Stimulated activated CD8-positive, alpha-beta memory T cell treated with anti-CD3 and anti-CD28 coated beads, Interleukin-15, amount 100 ng/mL, for 48 hours (primary cell): ENCODE measurements around the gene MAP2K2.

ENCODE experiments used
- DNase-seq, 2 donors: peaks; one replicate each; pipeline ENCODE4 v3.0.0-alpha.2; 2020; ENCODE audit warnings: low read depth in 2 of 2

The MAP2K2 gene

GRCh38 chr19:4043966-4044715, 79.8 kb downstream of the MAP2K2 start:
- DNase-seq, result no peak

- no peak for DNase-seq
Observed at GRCh38 chr19:4043401-4043800, 80.5 kb downstream of the MAP2K2 start.

GRCh38 chr19:4042731-4043082, 81.2 kb downstream of the MAP2K2 start:
- no peak for DNase-seq

- no peak for DNase-seq
Observed at GRCh38 chr19:4042064-4042730, 81.7 kb downstream of the MAP2K2 start.
